HepG2 (cell line): ENCODE results near the gene S100A4. TPM values are rescaled to one million over a fixed set of nuclear protein-coding genes. Genes with fewer than 3 reads are reported as not detected.

ENCODE experiments used
- CENPX ChIP-seq: sonication (generic); formaldehyde crosslinking; IDR thresholded peaks from 2 replicates; pipeline ENCODE4 v1.9.0; 2021; ENCODE audit warnings: mild to moderate bottlenecking, missing genetic modification reagents, moderate library complexity
- FOXO1 ChIP-seq: sonication (generic); formaldehyde crosslinking; IDR thresholded peaks from 2 replicates; pipeline ENCODE4 v1.4.0; 2020; ENCODE audit warnings: missing genetic modification reagents
- FOXP4 ChIP-seq: sonication (generic); formaldehyde crosslinking; IDR thresholded peaks from 2 replicates; pipeline ENCODE4 v1.4.0; 2020; ENCODE audit warnings: missing genetic modification reagents
- HNRNPH1 ChIP-seq: fragments of 200-400 bp; formaldehyde crosslinking; optimal IDR thresholded peaks from 2 replicates; pipeline ENCODE3; 2017; ENCODE audit warnings: mild to moderate bottlenecking, low read depth, low read length
- IRF9 ChIP-seq: sonication (generic); formaldehyde crosslinking; IDR thresholded peaks from 2 replicates; pipeline ENCODE4 v1.8.0; 2022; ENCODE audit warnings: missing genetic modification reagents, mild to moderate bottlenecking, borderline replicate concordance
- JARID2 ChIP-seq: sonication (generic); formaldehyde crosslinking; IDR thresholded peaks from 2 replicates; pipeline ENCODE4 v1.8.1; 2023; ENCODE audit warnings: missing genetic modification reagents, inconsistent platforms; ENCODE audit not compliant: insufficient replicate concordance
- SETDB1 ChIP-seq: sonication (generic); formaldehyde crosslinking; IDR thresholded peaks from 2 replicates; pipeline ENCODE4 v1.5.1; 2020; ENCODE audit warnings: missing genetic modification reagents, mild to moderate bottlenecking, borderline replicate concordance
- TBX3 ChIP-seq: fragments of 450-650 bp; IDR thresholded peaks from 2 replicates; pipeline ENCODE4 v1.6.1; 2017; ENCODE audit warnings: antibody characterized with exemption, mild to moderate bottlenecking, inconsistent platforms, borderline replicate concordance
- UBTF ChIP-seq: sonication (generic); formaldehyde crosslinking; IDR thresholded peaks from 2 replicates; pipeline ENCODE4 v1.4.0; 2020; ENCODE audit warnings: mild to moderate bottlenecking, missing genetic modification reagents
- ZBTB21 ChIP-seq: sonication (generic); formaldehyde crosslinking; IDR thresholded peaks from 2 replicates; pipeline ENCODE4 v1.4.0; 2020; ENCODE audit warnings: missing genetic modification reagents
- ZNF256 ChIP-seq: sonication (generic); formaldehyde crosslinking; conservative IDR thresholded peaks from 2 replicates; pipeline ENCODE4 v1.4.0; 2020; ENCODE audit warnings: missing genetic modification reagents
- ZNF337 ChIP-seq: sonication (generic); formaldehyde crosslinking; IDR thresholded peaks from 2 replicates; pipeline ENCODE4 v1.5.1; 2020; ENCODE audit warnings: missing genetic modification reagents, low read depth, mild to moderate bottlenecking, borderline replicate concordance
- ZNF546 ChIP-seq: sonication (generic); formaldehyde crosslinking; conservative IDR thresholded peaks from 2 replicates; pipeline ENCODE4 v1.8.1; 2023; ENCODE audit warnings: mild to moderate bottlenecking, missing genetic modification reagents
- polyA plus RNA-seq, 8 experiments: library from polyadenylated mRNA; depleted of rRNA in 3 of 8; stranded (reverse) in 7 of 8; unstranded in 1 of 8; fragments of >200 nt; fragmentation: Illumina TruSeq in 4 of 8; extraction: Trizol in 4 of 8; gene quantifications; 2 replicates each; pipeline versions ENCODE4 v1.2.1 to v1.2.3, GENCODE V29; 2011 to 2016; ENCODE audit warnings: low read depth in 4 of 8, missing spikeins in 1 of 8, mixed read lengths in 1 of 8; ENCODE audit not compliant: insufficient read depth in 1 of 8
- total RNA-seq, 5 experiments: library from RNA; depleted of rRNA; stranded (reverse); fragments of >200 nt; fragmentation: Illumina TruSeq; extraction: Trizol; gene quantifications; 2 replicates each; pipeline ENCODE4 v1.2.3, GENCODE V29; 2016; ENCODE audit warnings: low read depth in 1 of 5
- TF ChIP-seq, protein P1 (sequence below): sonication (generic); formaldehyde crosslinking; IDR thresholded peaks from 2 replicates; pipeline ENCODE4 v1.4.0; 2020; ENCODE audit warnings: missing genetic modification reagents; ENCODE audit errors: not compliant biosample characterization
- TF ChIP-seq, protein P2 (sequence below): sonication (generic); formaldehyde crosslinking; IDR thresholded peaks from 2 replicates; pipeline ENCODE4 v1.5.1; 2020; ENCODE audit warnings: mild to moderate bottlenecking, missing genetic modification reagents, moderate library complexity
- TF ChIP-seq, protein P3 (sequence below): sonication (generic); formaldehyde crosslinking; IDR thresholded peaks from 2 replicates; pipeline ENCODE4 v1.4.0; 2020; ENCODE audit warnings: missing genetic modification reagents, borderline replicate concordance

The S100A4 gene
- total and polyA plus RNA-seq, 2 of the 13 experiments (the other 11 are each of a cell fraction or from before 2014, with no cell fraction given), result 12.9 to 20.2 TPM

- TF ChIP-seq FOXO1 (CRISPR knock-in tag), result 0 out of 2 replicates have a peak, but pooled peaks have one; percentile 27
- TF ChIP-seq UBTF (CRISPR knock-in tag), result 0 out of 2 replicates have a peak, but pooled peaks have one; percentile 45
- TF ChIP-seq, protein P1, sequence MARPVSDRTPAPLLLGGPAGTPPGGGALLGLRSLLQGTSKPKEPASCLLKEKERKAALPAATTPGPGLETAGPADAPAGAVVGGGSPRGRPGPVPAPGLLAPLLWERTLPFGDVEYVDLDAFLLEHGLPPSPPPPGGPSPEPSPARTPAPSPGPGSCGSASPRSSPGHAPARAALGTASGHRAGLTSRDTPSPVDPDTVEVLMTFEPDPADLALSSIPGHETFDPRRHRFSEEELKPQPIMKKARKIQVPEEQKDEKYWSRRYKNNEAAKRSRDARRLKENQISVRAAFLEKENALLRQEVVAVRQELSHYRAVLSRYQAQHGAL, result no peak
- TF ChIP-seq ZNF256, result no peak
- TF ChIP-seq FOXP4 (CRISPR knock-in tag), result 0 out of 2 replicates have a peak, but pooled peaks have one; percentile 20
- TF ChIP-seq CENPX (CRISPR knock-in tag), result no peak
- TF ChIP-seq, protein P2, sequence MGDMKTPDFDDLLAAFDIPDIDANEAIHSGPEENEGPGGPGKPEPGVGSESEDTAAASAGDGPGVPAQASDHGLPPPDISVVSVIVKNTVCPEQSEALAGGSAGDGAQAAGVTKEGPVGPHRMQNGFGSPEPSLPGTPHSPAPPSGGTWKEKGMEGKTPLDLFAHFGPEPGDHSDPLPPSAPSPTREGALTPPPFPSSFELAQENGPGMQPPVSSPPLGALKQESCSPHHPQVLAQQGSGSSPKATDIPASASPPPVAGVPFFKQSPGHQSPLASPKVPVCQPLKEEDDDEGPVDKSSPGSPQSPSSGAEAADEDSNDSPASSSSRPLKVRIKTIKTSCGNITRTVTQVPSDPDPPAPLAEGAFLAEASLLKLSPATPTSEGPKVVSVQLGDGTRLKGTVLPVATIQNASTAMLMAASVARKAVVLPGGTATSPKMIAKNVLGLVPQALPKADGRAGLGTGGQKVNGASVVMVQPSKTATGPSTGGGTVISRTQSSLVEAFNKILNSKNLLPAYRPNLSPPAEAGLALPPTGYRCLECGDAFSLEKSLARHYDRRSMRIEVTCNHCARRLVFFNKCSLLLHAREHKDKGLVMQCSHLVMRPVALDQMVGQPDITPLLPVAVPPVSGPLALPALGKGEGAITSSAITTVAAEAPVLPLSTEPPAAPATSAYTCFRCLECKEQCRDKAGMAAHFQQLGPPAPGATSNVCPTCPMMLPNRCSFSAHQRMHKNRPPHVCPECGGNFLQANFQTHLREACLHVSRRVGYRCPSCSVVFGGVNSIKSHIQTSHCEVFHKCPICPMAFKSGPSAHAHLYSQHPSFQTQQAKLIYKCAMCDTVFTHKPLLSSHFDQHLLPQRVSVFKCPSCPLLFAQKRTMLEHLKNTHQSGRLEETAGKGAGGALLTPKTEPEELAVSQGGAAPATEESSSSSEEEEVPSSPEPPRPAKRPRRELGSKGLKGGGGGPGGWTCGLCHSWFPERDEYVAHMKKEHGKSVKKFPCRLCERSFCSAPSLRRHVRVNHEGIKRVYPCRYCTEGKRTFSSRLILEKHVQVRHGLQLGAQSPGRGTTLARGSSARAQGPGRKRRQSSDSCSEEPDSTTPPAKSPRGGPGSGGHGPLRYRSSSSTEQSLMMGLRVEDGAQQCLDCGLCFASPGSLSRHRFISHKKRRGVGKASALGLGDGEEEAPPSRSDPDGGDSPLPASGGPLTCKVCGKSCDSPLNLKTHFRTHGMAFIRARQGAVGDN (CRISPR knock-in tag), result peak; percentile 78
- TF ChIP-seq SETDB1, result no peak
- no peak for TF ChIP-seq IRF9
- TF ChIP-seq ZNF337 (CRISPR knock-in tag), result no peak
- no peak for TF ChIP-seq ZBTB21 (CRISPR knock-in tag)
- TF ChIP-seq JARID2 (CRISPR knock-in tag), result no peak
- no peak for TF ChIP-seq TBX3
- no peak for TF ChIP-seq ZNF546 (CRISPR knock-in tag)
- TF ChIP-seq, protein P3, sequence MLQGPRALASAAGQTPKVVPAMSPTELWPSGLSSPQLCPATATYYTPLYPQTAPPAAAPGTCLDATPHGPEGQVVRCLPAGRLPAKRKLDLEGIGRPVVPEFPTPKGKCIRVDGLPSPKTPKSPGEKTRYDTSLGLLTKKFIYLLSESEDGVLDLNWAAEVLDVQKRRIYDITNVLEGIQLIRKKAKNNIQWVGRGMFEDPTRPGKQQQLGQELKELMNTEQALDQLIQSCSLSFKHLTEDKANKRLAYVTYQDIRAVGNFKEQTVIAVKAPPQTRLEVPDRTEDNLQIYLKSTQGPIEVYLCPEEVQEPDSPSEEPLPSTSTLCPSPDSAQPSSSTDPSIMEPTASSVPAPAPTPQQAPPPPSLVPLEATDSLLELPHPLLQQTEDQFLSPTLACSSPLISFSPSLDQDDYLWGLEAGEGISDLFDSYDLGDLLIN (CRISPR knock-in tag), result no peak
- TF ChIP-seq HNRNPH1, result no peak
These were observed 22.9 kb upstream of the S100A4 start (continued) for GRCh38 chr1:153568367-153569099.
